ENCODE results near the gene LMF1. TPM values are rescaled to one million over a fixed set of nuclear protein-coding genes. Genes with fewer than 3 reads are reported as not detected.
"Not testable (repeated sequence)": the region's sequence is repeated elsewhere in the genome, so short reads cannot be mapped to it uniquely, and the experiment has no call there.

The LMF1 gene
- total and polyA plus RNA-seq, 2 of the 4 experiments (the other 2 are of a cell fraction) = 7.7 to 13.1 TPM

DNA sequence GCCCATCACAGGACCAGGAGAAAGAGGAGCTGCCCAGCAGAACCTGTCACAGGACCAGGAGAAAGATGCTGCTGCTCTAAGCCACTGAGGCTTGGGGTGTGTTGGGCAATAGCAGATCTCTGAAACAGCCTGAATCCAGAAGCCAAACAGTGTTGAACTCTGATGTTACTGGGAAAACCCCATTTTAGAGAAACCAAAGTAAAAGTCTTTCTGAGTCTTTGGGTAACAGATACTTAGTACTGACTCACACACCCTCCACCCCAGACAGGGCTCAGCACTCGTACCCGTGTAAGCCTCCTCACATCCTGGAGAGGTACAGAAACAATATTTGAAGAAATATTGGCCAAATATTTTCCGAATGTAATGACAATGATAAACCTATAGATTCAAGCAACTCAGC, 87.4 kb downstream of the LMF1 start:
- Histone ChIP-seq H4K91ac (ENCODE audit: insufficient read depth, low read depth, low read length) (no peak overlapping the region), H3K9ac (ENCODE audit: low read depth, low read length) (no peak overlapping the region), H3K27ac (ENCODE audit: insufficient read depth, low read length) (no peak overlapping the region), H3K18ac (ENCODE audit: low read depth, low read length) (no peak overlapping the region), H3K4ac (ENCODE audit: low read depth, low read length) (no peak overlapping the region), H4K20me1 (ENCODE audit: insufficient read depth, low read length) (no peaks in the 10 kb centered on the region), H3K4me1 (ENCODE audit: control insufficient read depth, insufficient read depth, low read length) (peaks cover 3% of the 10 kb centered on the region; the same call in 1 of the 2 replicates), H3K36me3 (ENCODE audit: control insufficient read depth, insufficient read depth, low read length) (peaks cover 3% of the 10 kb centered on the region), H3K27me3 (ENCODE audit: control insufficient read depth, insufficient read depth, low read length) (no peaks in the 10 kb centered on the region; the same call in 1 of the 2 replicates), H3K23ac (ENCODE audit: low read depth, low read length) (no peak overlapping the region), H2BK120ac (ENCODE audit: low read depth, low read length) (no peak overlapping the region), H4K5ac (ENCODE audit: low read depth, low read length) (no peak overlapping the region), H4K8ac (ENCODE audit: low read depth in 2 of 2, low read length in 2 of 2) (no peak overlapping the region), H3K4me3 (ENCODE audit: insufficient read depth, low read depth, low read length) (no peak overlapping the region), H2BK5ac (ENCODE audit: low read depth, low read length, poor library complexity, severe bottlenecking) (no peak overlapping the region), H3K79me1 (ENCODE audit: low read depth in 1 of 2, low read length in 2 of 2) (no peaks in the 10 kb centered on the region), H3K56ac (ENCODE audit: extremely low read depth, insufficient read depth, low read length) (no peak overlapping the region), H3K4me2 (ENCODE audit: low read depth, low read length) (no peak overlapping the region), H2AK5ac (ENCODE audit: low read depth, low read length) (no peak overlapping the region), H2BK20ac (ENCODE audit: low read depth, low read length) (no peak overlapping the region), H2BK15ac (ENCODE audit: low read depth, low read length) (no peak overlapping the region), H2AK9ac (replicated peaks; ENCODE audit: low read depth, low read length, poor library complexity) (no peak overlapping the region), H3K14ac (replicated peaks; ENCODE audit: low read depth, low read length) (no peak overlapping the region), H3K9me3 (ENCODE audit: control insufficient read depth, insufficient read depth, low read length) (peaks cover 14% of the 10 kb centered on the region), H3K9me1 (ENCODE audit: insufficient read depth, low read length) (no peaks in the 10 kb centered on the region), H2AFZ (replicated peaks; ENCODE audit: low read length, poor library complexity) (no peak overlapping the region)
- intact Hi-C loops (cut with micrococcal nuclease) = no loop called here
- no CpG with 5 or more reads among the region's 3 CpGs for WGBS, 2 experiments (ENCODE audit: extremely low coverage in 2 of 2, insufficient read length in 1 of 2)
- dilution Hi-C loops (cut with HindIII; ENCODE audit: low sequenced_read_pairs, unreplicated experiment) = no loop called here
- TF ChIP-seq POLR2A (IDR thresholded peaks at IDR 0.05; ENCODE audit: low read depth, low read length) (no peak), CEBPB (IDR thresholded peaks at IDR 0.05; ENCODE audit: low read depth, low read length) (no peak), BHLHE40 (IDR thresholded peaks at IDR 0.05; ENCODE audit: low read depth, low read length) (no peak), RCOR1 (IDR thresholded peaks at IDR 0.05; ENCODE audit: insufficient replicate concordance, low read length) (no peak), MAFK (IDR thresholded peaks at IDR 0.05; ENCODE audit: low read depth, low read length) (no peak)
- TF ChIP-seq, protein P1, sequence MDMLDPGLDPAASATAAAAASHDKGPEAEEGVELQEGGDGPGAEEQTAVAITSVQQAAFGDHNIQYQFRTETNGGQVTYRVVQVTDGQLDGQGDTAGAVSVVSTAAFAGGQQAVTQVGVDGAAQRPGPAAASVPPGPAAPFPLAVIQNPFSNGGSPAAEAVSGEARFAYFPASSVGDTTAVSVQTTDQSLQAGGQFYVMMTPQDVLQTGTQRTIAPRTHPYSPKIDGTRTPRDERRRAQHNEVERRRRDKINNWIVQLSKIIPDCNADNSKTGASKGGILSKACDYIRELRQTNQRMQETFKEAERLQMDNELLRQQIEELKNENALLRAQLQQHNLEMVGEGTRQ (IDR thresholded peaks at IDR 0.05; ENCODE audit: low read depth, low read length) = no peak
- TF ChIP-seq, protein P2, sequence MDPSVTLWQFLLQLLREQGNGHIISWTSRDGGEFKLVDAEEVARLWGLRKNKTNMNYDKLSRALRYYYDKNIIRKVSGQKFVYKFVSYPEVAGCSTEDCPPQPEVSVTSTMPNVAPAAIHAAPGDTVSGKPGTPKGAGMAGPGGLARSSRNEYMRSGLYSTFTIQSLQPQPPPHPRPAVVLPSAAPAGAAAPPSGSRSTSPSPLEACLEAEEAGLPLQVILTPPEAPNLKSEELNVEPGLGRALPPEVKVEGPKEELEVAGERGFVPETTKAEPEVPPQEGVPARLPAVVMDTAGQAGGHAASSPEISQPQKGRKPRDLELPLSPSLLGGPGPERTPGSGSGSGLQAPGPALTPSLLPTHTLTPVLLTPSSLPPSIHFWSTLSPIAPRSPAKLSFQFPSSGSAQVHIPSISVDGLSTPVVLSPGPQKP (IDR thresholded peaks at IDR 0.05; ENCODE audit: borderline replicate concordance, low read depth, low read length) = no peak
- ChIA-PET POLR2A (ENCODE audit: unreplicated experiment) (no interaction called here), CTCF (no interaction called here)
- ATAC-seq (ENCODE audit: low read depth) (no peak), DNase-seq (no peak)
- no TSS peak for BruUV-seq (replicated peaks)
- in situ Hi-C loops (cut with MboI; ENCODE audit: low sequenced_read_pairs) = no loop called here

DNA sequence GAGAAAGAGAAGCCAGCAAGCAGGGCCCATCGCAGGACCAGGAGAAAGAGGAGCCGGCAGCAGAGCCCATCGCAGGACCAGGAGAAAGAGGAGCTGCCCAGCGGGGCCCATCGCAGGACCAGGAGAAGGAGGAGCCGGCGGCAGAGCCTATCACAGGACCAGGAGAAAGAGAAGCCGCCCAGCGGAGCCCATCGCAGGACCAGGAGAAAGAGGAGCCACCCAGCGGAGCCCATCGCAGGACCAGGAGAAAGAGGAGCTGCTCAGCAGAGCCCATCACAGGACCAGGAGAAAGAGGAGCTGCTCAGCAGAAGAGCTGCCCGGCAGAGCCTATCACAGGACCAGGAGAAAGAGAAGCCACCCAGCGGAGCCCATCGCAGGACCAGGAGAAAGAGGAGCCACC, 88.1 kb downstream of the LMF1 start:
- H3K4me3 ChIP-seq (ENCODE audit: insufficient read depth, low read depth, low read length); H3K27me3 ChIP-seq (ENCODE audit: control insufficient read depth, insufficient read depth, low read length); H4K91ac ChIP-seq (ENCODE audit: insufficient read depth, low read depth, low read length); DNase-seq; H2BK15ac ChIP-seq (ENCODE audit: low read depth, low read length); H3K4ac ChIP-seq (ENCODE audit: low read depth, low read length); H3K9ac ChIP-seq (ENCODE audit: low read depth, low read length); CTCF ChIA-PET; H3K56ac ChIP-seq (ENCODE audit: extremely low read depth, insufficient read depth, low read length); H4K8ac ChIP-seq (ENCODE audit: low read depth in 2 of 2, low read length in 2 of 2); H2BK5ac ChIP-seq (ENCODE audit: low read depth, low read length, poor library complexity, severe bottlenecking); H3K36me3 ChIP-seq (ENCODE audit: control insufficient read depth, insufficient read depth, low read length); dilution Hi-C loops (cut with HindIII; ENCODE audit: low sequenced_read_pairs, unreplicated experiment); in situ Hi-C loops (cut with MboI; ENCODE audit: low sequenced_read_pairs); H3K23ac ChIP-seq (ENCODE audit: low read depth, low read length); H3K4me1 ChIP-seq (ENCODE audit: control insufficient read depth, insufficient read depth, low read length); H4K5ac ChIP-seq (ENCODE audit: low read depth, low read length); H3K27ac ChIP-seq (ENCODE audit: insufficient read depth, low read length); H3K14ac ChIP-seq (replicated peaks; ENCODE audit: low read depth, low read length); ATAC-seq (ENCODE audit: low read depth); H3K9me1 ChIP-seq (ENCODE audit: insufficient read depth, low read length); H2AK5ac ChIP-seq (ENCODE audit: low read depth, low read length); H4K20me1 ChIP-seq (ENCODE audit: insufficient read depth, low read length); H3K4me2 ChIP-seq (ENCODE audit: low read depth, low read length); H2AK9ac ChIP-seq (replicated peaks; ENCODE audit: low read depth, low read length, poor library complexity); H3K18ac ChIP-seq (ENCODE audit: low read depth, low read length); H2AFZ ChIP-seq (replicated peaks; ENCODE audit: low read length, poor library complexity); H3K79me1 ChIP-seq (ENCODE audit: low read depth in 1 of 2, low read length in 2 of 2); intact Hi-C loops (cut with micrococcal nuclease); POLR2A ChIA-PET (ENCODE audit: unreplicated experiment); BruUV-seq (replicated peaks); H2BK120ac ChIP-seq (ENCODE audit: low read depth, low read length); H2BK20ac ChIP-seq (ENCODE audit: low read depth, low read length): not testable (repeated sequence)
- 89% methylated on average over 3 of the region's 15 CpGs; no CpG with 5 or more reads in 1 of the 2 experiments for whole genome bisulfite sequencing, 2 experiments (ENCODE audit: extremely low coverage in 2 of 2, insufficient read length in 1 of 2)
- H3K9me3 ChIP-seq (ENCODE audit: control insufficient read depth, insufficient read depth, low read length) = peaks cover 14% of the 10 kb centered on the region
